ENCODE results near the gene CAND1. TPM values are rescaled to one million over a fixed set of nuclear protein-coding genes. Genes with fewer than 3 reads are reported as not detected.

The CAND1 gene
- total and polyA plus RNA-seq, 2 of the 8 experiments (the other 6 are each of a cell fraction or from before 2014, with no cell fraction given) = 39.4 to 271 TPM

DNA sequence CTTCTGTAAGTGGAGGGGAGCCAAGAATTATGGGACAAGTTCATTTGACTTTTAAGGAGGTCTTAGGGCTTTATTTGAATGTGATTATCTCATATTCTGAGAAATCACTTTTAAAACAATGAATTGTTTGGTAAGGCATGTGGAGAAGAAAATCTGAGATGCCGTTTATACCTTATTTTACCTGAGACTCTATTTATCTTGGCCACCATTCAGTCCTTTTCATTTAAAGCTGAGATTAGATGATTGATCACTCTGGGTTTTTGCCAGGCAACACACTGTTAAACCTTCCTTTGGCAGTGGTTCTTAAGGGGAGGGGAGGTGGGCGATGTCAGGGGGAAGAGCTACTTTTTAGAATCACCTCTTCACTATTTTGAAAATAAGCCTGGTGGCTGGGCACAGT lies 11.4 kb downstream of the CAND1 start:
- H3K18ac ChIP-seq (ENCODE audit: extremely low read depth, low read length) = no peak overlapping the region
- H3K36me3 ChIP-seq (ENCODE audit: control insufficient read depth in 2 of 4, insufficient read depth in 4 of 4, low read length in 3 of 4) = peaks cover 0 to 20% (median 4%) of the 10 kb centered on the region in 4 experiments; a peak in 3 of 8 replicates
- H2BK20ac ChIP-seq (ENCODE audit: low read length) = no peak overlapping the region
- no peak overlapping the region for H3K9ac ChIP-seq (replicated peaks in 1 of 4; ENCODE audit: extremely low read depth in 1 of 4, low read depth in 3 of 4, low read length in 3 of 4)
- H3K56ac ChIP-seq (replicated peaks; ENCODE audit: insufficient read length, low read depth, low read length) = no peak overlapping the region
- no peak for FAIRE-seq
- no peak overlapping the region for H3K27ac ChIP-seq (ENCODE audit: low read depth, low read length)
- H3K4me2 ChIP-seq (ENCODE audit: insufficient read depth in 1 of 2, low read depth in 2 of 2, low read length in 2 of 2) = no peak overlapping the region
- H4K5ac ChIP-seq (ENCODE audit: insufficient read length, low read depth, low read length) = no peak overlapping the region
- ChIA-PET POLR2A (ENCODE audit: partially characterized antibody) (interaction anchor here (4.7 kb wide), 1 partner anchor 12 kb away, joined by 33 read pairs; the partner anchor contains the start of gene CAND1), CTCF (ENCODE audit: partially characterized antibody) (interaction anchor here (1.5 kb wide), 1 partner anchor 8 kb away, joined by 5 read pairs; no protein-coding TSS in a partner anchor)
- 73% methylated on average over 2 of the region's 2 CpGs; no CpG with 5 or more reads in 1 of the 2 experiments for WGBS, 2 experiments (ENCODE audit: extremely low coverage in 1 of 2, insufficient coverage in 1 of 2, insufficient read length in 1 of 2, insufficient replicate concordance in 2 of 2, low coverage in 1 of 2, low lambda C conversion rate in 2 of 2, missing lambda C conversion rate in 1 of 2)
- no peak overlapping the region for H4K8ac ChIP-seq (ENCODE audit: extremely low read depth, insufficient read depth, low read length)
- H2BK5ac ChIP-seq (ENCODE audit: low read depth, low read length) = no peak overlapping the region
- H2BK12ac ChIP-seq (ENCODE audit: low read depth, low read length) = no peak overlapping the region
- H3K4me1 ChIP-seq (replicated peaks in 1 of 4; ENCODE audit: control insufficient read depth in 3 of 4, insufficient read depth in 4 of 4, low read length in 3 of 4) = peaks cover 0 to 2% (median 0%) of the 10 kb centered on the region in 4 experiments; a peak in 1 of 7 replicates
- no peak overlapping the region for H3K4ac ChIP-seq (replicated peaks; ENCODE audit: insufficient read length, low read depth, low read length)
- no peak overlapping the region for H2AFZ ChIP-seq (ENCODE audit: low read length)
- H3K79me2 ChIP-seq (ENCODE audit: control insufficient read depth in 1 of 2, insufficient read depth in 2 of 2, low read length in 2 of 2) = peaks cover 3 to 91% of the 10 kb centered on the region in 2 experiments
- no peak overlapping the region for H3K23ac ChIP-seq (ENCODE audit: insufficient read length)
- no peak overlapping the region for H3K4me3 ChIP-seq (ENCODE audit: extremely low read depth in 1 of 4, insufficient read depth in 2 of 4, low read depth in 3 of 4, low read length in 4 of 4)
- no peak overlapping the region for H2BK120ac ChIP-seq (replicated peaks; ENCODE audit: low read depth, low read length)
- no peaks in the 10 kb centered on the region for H3K9me3 ChIP-seq (ENCODE audit: insufficient read depth in 2 of 2, low read depth in 1 of 2, low read length in 1 of 2)
- H4K20me1 ChIP-seq (replicated peaks in 1 of 2; ENCODE audit: control insufficient read depth in 1 of 2, insufficient read depth in 2 of 2, low read length in 2 of 2) = peaks cover 7 to 9% of the 10 kb centered on the region in 2 experiments
- no peak overlapping the region for H3K14ac ChIP-seq (ENCODE audit: insufficient read length)
- H3K23me2 ChIP-seq (ENCODE audit: low read depth, low read length) = no peaks in the 10 kb centered on the region
- H2BK15ac ChIP-seq (ENCODE audit: low read length) = no peak overlapping the region
- H3K27me3 ChIP-seq (replicated peaks in 1 of 4; ENCODE audit: control insufficient read depth in 3 of 4, extremely low read depth in 1 of 4, insufficient read depth in 3 of 4, low read length in 3 of 4) = no peaks in the 10 kb centered on the region
- no peak overlapping the region for H2AK5ac ChIP-seq (ENCODE audit: low read depth, low read length)
- no peak for DNase-seq (ENCODE audit: low read depth in 1 of 2, low spot score in 2 of 2)
- peaks cover 6% of the 10 kb centered on the region for H3K79me1 ChIP-seq (ENCODE audit: low read depth, low read length)
- no peak overlapping the region for H4K91ac ChIP-seq (replicated peaks; ENCODE audit: insufficient read length, low read length)
- TF ChIP-seq POLR2A (IDR thresholded peaks at IDR 0.05; ENCODE audit: control extremely low read depth in 1 of 2, low read depth in 2 of 2, low read length in 2 of 2) (no peak), POLR2AphosphoS5 (IDR thresholded peaks at IDR 0.05; ENCODE audit: low read depth, low read length) (no peak), HDAC6 (IDR thresholded peaks at IDR 0.05; ENCODE audit: low read depth, low read length) (no peak), JUN (IDR thresholded peaks at IDR 0.05; ENCODE audit: low read depth, low read length) (no peak), ATF2 (IDR thresholded peaks at IDR 0.05; ENCODE audit: low read length) (no peak), TBP (IDR thresholded peaks at IDR 0.05; ENCODE audit: low read depth, low read length) (no peak), SP4 (IDR thresholded peaks at IDR 0.05; ENCODE audit: low read length) (no peak), CHD2 (IDR thresholded peaks at IDR 0.05; ENCODE audit: low read length) (no peak), KDM5A (IDR thresholded peaks at IDR 0.05; ENCODE audit: low read length) (no peak), SAP30 (IDR thresholded peaks at IDR 0.05; ENCODE audit: insufficient read depth, insufficient replicate concordance, low read length) (no peak)
- TF ChIP-seq, protein P1, sequence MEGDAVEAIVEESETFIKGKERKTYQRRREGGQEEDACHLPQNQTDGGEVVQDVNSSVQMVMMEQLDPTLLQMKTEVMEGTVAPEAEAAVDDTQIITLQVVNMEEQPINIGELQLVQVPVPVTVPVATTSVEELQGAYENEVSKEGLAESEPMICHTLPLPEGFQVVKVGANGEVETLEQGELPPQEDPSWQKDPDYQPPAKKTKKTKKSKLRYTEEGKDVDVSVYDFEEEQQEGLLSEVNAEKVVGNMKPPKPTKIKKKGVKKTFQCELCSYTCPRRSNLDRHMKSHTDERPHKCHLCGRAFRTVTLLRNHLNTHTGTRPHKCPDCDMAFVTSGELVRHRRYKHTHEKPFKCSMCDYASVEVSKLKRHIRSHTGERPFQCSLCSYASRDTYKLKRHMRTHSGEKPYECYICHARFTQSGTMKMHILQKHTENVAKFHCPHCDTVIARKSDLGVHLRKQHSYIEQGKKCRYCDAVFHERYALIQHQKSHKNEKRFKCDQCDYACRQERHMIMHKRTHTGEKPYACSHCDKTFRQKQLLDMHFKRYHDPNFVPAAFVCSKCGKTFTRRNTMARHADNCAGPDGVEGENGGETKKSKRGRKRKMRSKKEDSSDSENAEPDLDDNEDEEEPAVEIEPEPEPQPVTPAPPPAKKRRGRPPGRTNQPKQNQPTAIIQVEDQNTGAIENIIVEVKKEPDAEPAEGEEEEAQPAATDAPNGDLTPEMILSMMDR (IDR thresholded peaks at IDR 0.05; ENCODE audit: control extremely low read depth in 1 of 3, insufficient read depth in 1 of 3, low read depth in 1 of 3, low read length in 3 of 3) = no peak
